GM12878 (cell line): ENCODE results near the gene NT5C. TPM values are rescaled to one million over a fixed set of nuclear protein-coding genes. Genes with fewer than 3 reads are reported as not detected.

Experiments
- ATAC-seq: fragments of 200-7000 bp; cut with Tn5 transposase; 3 replicates; pipeline ENCODE4 v1.9.1; 2020; ENCODE audit warnings: mild to moderate bottlenecking, moderate library complexity
- BruUV-seq: library from RNA; stranded (reverse); fragments of 400-500 nt; replicated peaks from 2 replicates; lab custom pipeline; 2021; lab: Mats Ljungman, UMichigan
- CTCF ChIA-PET: fragments of 300-600 bp; sonication (Branson Sonifier 250); formaldehyde crosslinking; extraction: SDS; loops from one replicate; lab custom pipeline; 2021; ENCODE audit warnings: inconsistent platforms; lab: Yijun Ruan, JAX
- POLR2A ChIA-PET: fragments of 350-600 bp; formaldehyde crosslinking; extraction: SDS; loops from one replicate; lab custom pipeline; 2021; ENCODE audit warnings: inconsistent platforms; lab: Charles Lee
- RAD21 ChIA-PET: fragments of 300-600 bp; sonication (Branson Sonifier 250); formaldehyde crosslinking; loops from one replicate; lab custom pipeline; 2023; ENCODE audit warnings: antibody characterized with exemption; ENCODE audit not compliant: unreplicated experiment; lab: Charles Lee
- SMC1A ChIA-PET: fragments of 300-600 bp; sonication (Branson Sonifier 250); formaldehyde crosslinking; loops from one replicate; lab custom pipeline; 2023; ENCODE audit not compliant: unreplicated experiment, uncharacterized antibody; lab: Charles Lee
- DNase-seq: peaks from one replicate; pipeline ENCODE4 v3.0.0-alpha.2; 2011; ENCODE audit warnings: low read depth, low spot score
- FAIRE-seq: peaks from 3 replicates; lab custom pipeline; 2011; peaks lifted over from hg19 to GRCh38; lab: Jason Lieb, UNC
- H2AFZ ChIP-seq: 2 replicates; pipeline ENCODE4 v1.6.0; 2011; ENCODE audit warnings: low read depth, low read length, control low read depth; ENCODE audit not compliant: control insufficient read depth
- H3K27ac ChIP-seq: 2 replicates; pipeline ENCODE4 v1.5.1; 2011; ENCODE audit warnings: control low read depth; ENCODE audit not compliant: control insufficient read depth, insufficient read depth
- H3K27me3 ChIP-seq, 2 experiments: replicated peaks in 1 of 2; 2 replicates each; pipeline versions ENCODE4 v1.6.0 to v1.6.1; 2011; ENCODE audit warnings: low read length in 1 of 2; ENCODE audit not compliant: control insufficient read depth in 2 of 2, insufficient read depth in 2 of 2
- H3K36me3 ChIP-seq, 2 experiments: 2 replicates each; pipeline ENCODE4 v1.5.1; 2011; ENCODE audit warnings: low read length in 1 of 2; ENCODE audit not compliant: control insufficient read depth in 2 of 2, insufficient read depth in 2 of 2
- H3K4me1 ChIP-seq: 2 replicates; pipeline ENCODE4 v1.6.1; 2011; ENCODE audit warnings: mild to moderate bottlenecking, low read length, moderate library complexity, mixed read lengths; ENCODE audit not compliant: control insufficient read depth, insufficient read depth
- H3K4me2 ChIP-seq: 2 replicates; pipeline ENCODE4 v1.6.0; 2011; ENCODE audit warnings: control low read depth; ENCODE audit not compliant: control insufficient read depth, insufficient read depth
- H3K4me3 ChIP-seq: fragments of 200-600 bp; sonication (generic); 2 replicates; pipeline ENCODE4 v1.5.1; 2016
- H3K79me2 ChIP-seq: 2 replicates; pipeline ENCODE4 v1.6.0; 2011; ENCODE audit warnings: low read length; ENCODE audit not compliant: control insufficient read depth, insufficient read depth
- H3K9ac ChIP-seq: 2 replicates; pipeline ENCODE4 v1.8.0; 2011; ENCODE audit warnings: low read length, control low read depth, mixed read lengths; ENCODE audit not compliant: control insufficient read depth, insufficient read depth
- H3K9me3 ChIP-seq: replicated peaks from 3 replicates; pipeline ENCODE4 v1.5.1; 2011; ENCODE audit warnings: mild to moderate bottlenecking, low read length; ENCODE audit not compliant: control insufficient read depth, insufficient read depth
- H4K20me1 ChIP-seq: 2 replicates; pipeline ENCODE4 v1.6.0; 2011; ENCODE audit not compliant: control insufficient read depth, insufficient read depth
- GATAD2B ChIP-seq: fragments of 450-650 bp; conservative IDR thresholded peaks from 2 replicates; pipeline ENCODE4 v1.6.1; 2017; ENCODE audit warnings: low read depth, mild to moderate bottlenecking, moderate library complexity
- JUNB ChIP-seq: IDR thresholded peaks from 2 replicates; pipeline ENCODE4 v1.6.1; 2016; ENCODE audit warnings: antibody characterized with exemption, mild to moderate bottlenecking
- WGBS: methylation state at CpG from one replicate; pipeline ENCODE4 v1.1.6; 2016; ENCODE audit warnings: low lambda C conversion rate; ENCODE audit not compliant: insufficient replicate concordance, insufficient coverage; ENCODE audit errors: missing lambda C conversion rate; 5-methylcytosine and 5-hydroxymethylcytosine counted together
- in situ Hi-C: fragments of 300-500 bp; cut with MboI; formaldehyde crosslinking; loops from 9 replicates; pipeline ENCODE4 v1.14.3; 2018; ENCODE audit warnings: mixed read lengths
- intact Hi-C: fragments of 100-400 bp; cut with micrococcal nuclease; formaldehyde crosslinking; loops from one replicate; pipeline ENCODE4 v1.14.2; 2022; ENCODE audit not compliant: unreplicated experiment
- polyA plus RNA-seq, 11 experiments: library from polyadenylated mRNA; depleted of rRNA in 4 of 11; unstranded in 6 of 11; stranded (reverse) in 5 of 11; fragments of >200 nt; fragmentation: Nextera tagmentation in 4 of 11; fragmentation: Illumina TruSeq in 1 of 11; extraction: Ambion mirVana in 4 of 11; extraction: Trizol in 1 of 11; gene quantifications; 1 replicate in 1 of 11; 2 replicates in 10 of 11; pipeline versions ENCODE4 v1.2.1 to v1.2.3, GENCODE V29; 2011 to 2016; ENCODE audit warnings: inconsistent platforms in 2 of 11, missing spikeins in 2 of 11, low read depth in 1 of 11
- total RNA-seq, 4 experiments: library from RNA; depleted of rRNA in 3 of 4; stranded (reverse); fragments of >200 nt in 3 of 4; fragmentation: Illumina TruSeq in 1 of 4; extraction: Trizol in 1 of 4; gene quantifications; 2 replicates each; pipeline versions ENCODE4 v1.2.1 to v1.2.3, GENCODE V29; 2013 to 2021
- TF ChIP-seq, protein P1 (sequence below): fragments of 450-650 bp; formaldehyde crosslinking; IDR thresholded peaks from 2 replicates; pipeline ENCODE4 v1.5.0; 2022; ENCODE audit warnings: mild to moderate bottlenecking, missing genetic modification characterization

The NT5C gene
- total and polyA plus RNA-seq, 10 of the 15 experiments (the other 5 are each of a cell fraction or from before 2014, with no cell fraction given): 3.7 to 158 (median 63.9) TPM

GRCh38 chr17:75160211-75160610, 28.7 kb upstream of the NT5C start:
- ChIA-PET RAD21 (no interaction called here), SMC1A (interaction anchor here (1.1 to 1.5 kb wide), 3 partner anchors 12 to 15 kb away, joined by 3 to 4 read pairs (median 3); no protein-coding TSS in a partner anchor), CTCF (no interaction called here), POLR2A (no interaction called here)
- H3K27me3 ChIP-seq: no peaks in the 10 kb centered on the region
- H2AFZ ChIP-seq: no peak overlapping the region
- no TSS peak for BruUV-seq
- DNase-seq (no peak), FAIRE-seq (no peak), ATAC-seq (no peak)
- H4K20me1 ChIP-seq: no peaks in the 10 kb centered on the region
- peaks cover under 1% of the 10 kb centered on the region for H3K4me1 ChIP-seq
- intact Hi-C loops (no loop called here), in situ Hi-C loops (no loop called here)
- H3K4me2 ChIP-seq: no peak overlapping the region
- H3K27ac ChIP-seq: no peak overlapping the region
- no peaks in the 10 kb centered on the region for H3K79me2 ChIP-seq
- no peak overlapping the region for H3K4me3 ChIP-seq
- H3K9me3 ChIP-seq: no peaks in the 10 kb centered on the region
- WGBS: 79% methylated on average over 5 of the region's 5 CpGs
- no peaks in the 10 kb centered on the region for H3K36me3 ChIP-seq
- H3K9ac ChIP-seq: no peak overlapping the region
- TF ChIP-seq GATAD2B (no peak), JUNB (no peak)
- TF ChIP-seq, protein P1, sequence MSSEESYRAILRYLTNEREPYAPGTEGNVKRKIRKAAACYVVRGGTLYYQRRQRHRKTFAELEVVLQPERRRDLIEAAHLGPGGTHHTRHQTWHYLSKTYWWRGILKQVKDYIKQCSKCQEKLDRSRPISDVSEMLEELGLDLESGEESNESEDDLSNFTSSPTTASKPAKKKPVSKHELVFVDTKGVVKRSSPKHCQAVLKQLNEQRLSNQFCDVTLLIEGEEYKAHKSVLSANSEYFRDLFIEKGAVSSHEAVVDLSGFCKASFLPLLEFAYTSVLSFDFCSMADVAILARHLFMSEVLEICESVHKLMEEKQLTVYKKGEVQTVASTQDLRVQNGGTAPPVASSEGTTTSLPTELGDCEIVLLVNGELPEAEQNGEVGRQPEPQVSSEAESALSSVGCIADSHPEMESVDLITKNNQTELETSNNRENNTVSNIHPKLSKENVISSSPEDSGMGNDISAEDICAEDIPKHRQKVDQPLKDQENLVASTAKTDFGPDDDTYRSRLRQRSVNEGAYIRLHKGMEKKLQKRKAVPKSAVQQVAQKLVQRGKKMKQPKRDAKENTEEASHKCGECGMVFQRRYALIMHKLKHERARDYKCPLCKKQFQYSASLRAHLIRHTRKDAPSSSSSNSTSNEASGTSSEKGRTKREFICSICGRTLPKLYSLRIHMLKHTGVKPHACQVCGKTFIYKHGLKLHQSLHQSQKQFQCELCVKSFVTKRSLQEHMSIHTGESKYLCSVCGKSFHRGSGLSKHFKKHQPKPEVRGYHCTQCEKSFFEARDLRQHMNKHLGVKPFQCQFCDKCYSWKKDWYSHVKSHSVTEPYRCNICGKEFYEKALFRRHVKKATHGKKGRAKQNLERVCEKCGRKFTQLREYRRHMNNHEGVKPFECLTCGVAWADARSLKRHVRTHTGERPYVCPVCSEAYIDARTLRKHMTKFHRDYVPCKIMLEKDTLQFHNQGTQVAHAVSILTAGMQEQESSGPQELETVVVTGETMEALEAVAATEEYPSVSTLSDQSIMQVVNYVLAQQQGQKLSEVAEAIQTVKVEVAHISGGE: no peak
- TF ChIP-seq, all 136 proteins: peak for 0
